22Rv1 (cell line): ENCODE results near the gene RAD51B.

Experiments used
- H3K27ac ChIP-seq: fragments of 450-650 bp; 2 replicates; pipeline ENCODE4 v1.5.1; 2017
- CTCF ChIP-seq: fragments of 450-650 bp; IDR thresholded peaks from 2 replicates; pipeline ENCODE4 v1.5.1; 2017; ENCODE audit warnings: mild to moderate bottlenecking
- ZFX ChIP-seq: fragments of 450-650 bp; IDR thresholded peaks from 2 replicates; pipeline ENCODE4 v1.6.1; 2017; ENCODE audit warnings: antibody characterized with exemption, borderline replicate concordance

RAD51B gene

DNA sequence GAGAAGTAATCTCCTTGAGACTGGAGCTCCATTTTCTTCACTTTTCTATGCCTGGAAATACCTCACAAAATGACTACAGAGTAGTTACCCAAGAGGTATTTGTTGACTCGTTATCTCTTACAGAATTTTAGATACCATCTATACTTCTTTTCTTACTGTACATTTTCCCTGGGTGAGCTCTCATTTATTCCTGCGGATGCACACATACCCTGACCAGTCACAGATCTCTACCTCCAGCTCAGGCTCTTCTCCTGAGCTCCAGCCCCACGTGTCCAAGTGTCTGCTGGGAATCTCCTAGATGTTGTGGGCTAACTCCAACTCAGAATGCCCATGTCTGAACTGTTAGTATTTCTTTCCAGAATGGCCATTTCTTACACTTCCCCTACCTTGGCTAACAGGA lies 403.1 kb downstream of the RAD51B start:
- TF ChIP-seq CTCF (no peak), ZFX (no peak)
- no peak overlapping the region for H3K27ac ChIP-seq

- H3K27ac ChIP-seq: no peak overlapping the region
Measured at GRCh38 chr14:68223631-68224030, 404.1 kb downstream of the RAD51B start.

GRCh38 chr14:68225321-68225720 lies 405.7 kb downstream of the RAD51B start:
- no peak overlapping the region for H3K27ac ChIP-seq

More at GRCh38 chr14:68223631-68224030, 404.1 kb downstream of the RAD51B start:
- TF ChIP-seq ZFX: no peak

DNA sequence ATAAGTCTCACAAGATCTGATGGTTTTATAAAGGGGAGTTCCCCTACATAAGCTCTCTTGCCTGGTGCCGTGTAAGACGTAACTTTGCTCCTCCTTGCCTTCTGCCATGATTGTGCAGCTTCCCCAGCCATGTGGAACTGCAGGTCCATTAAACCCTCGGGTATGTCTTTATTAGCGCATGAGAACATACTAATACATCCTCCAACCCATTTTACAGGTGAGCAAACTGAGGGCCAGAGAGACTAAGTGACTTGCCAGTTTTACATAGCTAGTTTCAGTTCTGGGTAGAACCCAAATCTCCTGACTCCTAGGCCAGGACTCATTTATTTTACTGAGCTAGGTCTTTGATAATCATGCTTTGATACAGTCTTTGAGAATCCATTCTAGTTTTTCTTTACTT lies 406.9 kb downstream of the RAD51B start:
- no peak for TF ChIP-seq ZFX
- TF ChIP-seq CTCF: no peak
- no peak overlapping the region for H3K27ac ChIP-seq

More at GRCh38 chr14:68225321-68225720, 405.7 kb downstream of the RAD51B start:
- TF ChIP-seq CTCF (no peak), ZFX (no peak)

- no peak overlapping the region for H3K27ac ChIP-seq
Measured at GRCh38 chr14:68228656-68229055, 409.1 kb downstream of the RAD51B start.

GRCh38 chr14:68229423-68230100 lies 410.0 kb downstream of the RAD51B start:
- H3K27ac ChIP-seq: no peak overlapping the region
- TF ChIP-seq CTCF (no peak), ZFX (no peak)

More at GRCh38 chr14:68228656-68229055, 409.1 kb downstream of the RAD51B start:
- no peak for TF ChIP-seq CTCF

DNA sequence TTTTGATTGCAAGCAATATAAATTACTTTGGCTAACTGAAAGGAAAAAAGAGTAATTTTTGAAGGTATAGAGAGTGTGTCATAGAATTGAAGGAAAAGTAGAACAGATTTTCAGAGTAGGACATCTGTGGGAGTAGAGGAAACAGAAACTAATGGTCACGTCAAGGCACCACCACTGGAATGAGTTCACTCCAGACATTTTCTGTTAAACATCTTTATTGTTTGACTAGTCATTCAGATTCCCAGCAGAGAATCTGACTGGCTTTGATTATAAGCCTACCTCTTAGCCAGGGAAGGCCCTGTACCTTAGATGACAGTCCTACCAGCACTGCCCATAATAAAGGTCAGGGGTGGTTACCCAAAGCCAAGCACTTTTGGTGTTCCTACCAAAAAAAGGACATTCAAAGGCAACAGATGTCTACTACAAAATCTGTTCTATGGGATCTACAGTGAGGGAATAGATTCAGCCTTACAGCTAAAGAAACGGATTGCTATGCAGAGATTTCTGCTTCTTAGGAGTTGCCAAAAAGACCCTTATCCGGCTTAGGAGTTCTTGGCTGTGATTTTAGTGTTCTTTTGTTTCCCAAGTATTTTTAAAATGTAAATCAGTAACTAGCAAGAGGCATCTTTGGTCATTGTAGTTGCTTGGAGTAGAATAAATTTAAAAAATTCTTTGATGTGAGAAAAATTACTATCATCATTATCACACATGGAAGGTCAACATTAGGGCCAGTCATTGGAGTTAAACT lies 410.8 kb downstream of the RAD51B start:
- no peak for TF ChIP-seq ZFX
- TF ChIP-seq CTCF: no peak
- H3K27ac ChIP-seq: no peak overlapping the region
